ENCODE measurements around the gene CDC42BPA. TPM values are rescaled to one million over a fixed set of nuclear protein-coding genes. Genes with fewer than 3 reads are reported as not detected.

CDC42BPA gene
- polyA plus RNA-seq, 3 donors, result 0.20 to 0.45 (median 0.39) TPM

DNA sequence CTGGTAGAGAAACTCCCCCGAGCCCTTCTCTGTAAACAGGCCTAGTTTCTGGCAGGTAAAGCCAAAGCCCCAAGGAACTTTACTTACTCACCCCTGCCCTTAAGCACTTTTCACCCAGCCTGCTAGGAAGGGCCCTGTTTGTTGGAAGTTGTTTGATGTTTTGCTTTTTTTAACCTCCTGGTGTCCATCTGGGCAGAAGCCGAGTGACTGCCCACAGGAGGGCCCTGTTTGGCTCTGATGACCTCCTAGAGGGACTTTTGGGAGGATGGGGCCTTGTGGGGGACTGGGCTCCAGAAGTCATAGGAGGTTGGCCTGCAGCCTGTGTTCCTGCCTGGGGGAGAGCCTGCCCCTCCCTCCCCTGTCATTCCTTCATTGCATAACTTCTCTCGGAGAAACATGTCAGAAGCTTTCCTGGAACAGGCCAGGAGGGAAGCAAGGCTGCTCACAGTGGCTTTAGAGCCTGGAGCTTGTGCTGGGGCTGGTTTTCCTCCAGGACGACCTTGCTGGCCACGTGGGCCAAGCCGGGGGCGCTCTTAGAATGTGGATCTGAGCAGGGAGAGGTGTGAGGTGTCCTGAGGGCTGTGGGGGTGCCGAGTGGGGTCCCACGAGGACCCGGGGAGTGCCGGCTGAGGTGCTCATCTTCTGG, 344.3 kb downstream of the CDC42BPA start:
- H3K27ac Mint-ChIP-seq, result peak overlapping the region in 6 of 7 donors; percentile 14 to 70 (median 56)
- WGBS (ENCODE audit: insufficient coverage), result 77% methylated on average over 8 of the region's 11 CpGs
- H3K9me3 Mint-ChIP-seq, result peaks cover 2 to 9% (median 5%) of the 10 kb centered on the region in 7 donors
- H3K27me3 ChIP-seq (ENCODE audit: control insufficient read depth in 2 of 2, insufficient read depth in 2 of 2, low read length in 2 of 2), result no peaks in the 10 kb centered on the region
- H3K27ac ChIP-seq (ENCODE audit: low read depth in 1 of 2, low read length in 2 of 2), result peak overlapping the region in 1 of 2 donors; percentile 43
- intact Hi-C loops (cut with micrococcal nuclease), result no loop called here
- peaks cover 12% of the 10 kb centered on the region for H3K79me2 ChIP-seq (ENCODE audit: insufficient read depth, low read length)
- H3K27me3 Mint-ChIP-seq (ENCODE audit: low read depth in 3 of 3), result no peaks in the 10 kb centered on the region
- no peak overlapping the region for H3K4me2 ChIP-seq (replicated peaks; ENCODE audit: extremely low read depth, low read length, poor library complexity, severe bottlenecking)
- peak overlapping the region; percentile 1 for H3K9ac ChIP-seq (ENCODE audit: insufficient read depth, low read length, poor library complexity, severe bottlenecking)
- no peak overlapping the region for H3K4me3 Mint-ChIP-seq
- H3K4me1 ChIP-seq (ENCODE audit: control insufficient read depth in 1 of 2, insufficient read depth in 2 of 2, low read length in 2 of 2), result no peaks in the 10 kb centered on the region
- TF ChIP-seq, protein P1, sequence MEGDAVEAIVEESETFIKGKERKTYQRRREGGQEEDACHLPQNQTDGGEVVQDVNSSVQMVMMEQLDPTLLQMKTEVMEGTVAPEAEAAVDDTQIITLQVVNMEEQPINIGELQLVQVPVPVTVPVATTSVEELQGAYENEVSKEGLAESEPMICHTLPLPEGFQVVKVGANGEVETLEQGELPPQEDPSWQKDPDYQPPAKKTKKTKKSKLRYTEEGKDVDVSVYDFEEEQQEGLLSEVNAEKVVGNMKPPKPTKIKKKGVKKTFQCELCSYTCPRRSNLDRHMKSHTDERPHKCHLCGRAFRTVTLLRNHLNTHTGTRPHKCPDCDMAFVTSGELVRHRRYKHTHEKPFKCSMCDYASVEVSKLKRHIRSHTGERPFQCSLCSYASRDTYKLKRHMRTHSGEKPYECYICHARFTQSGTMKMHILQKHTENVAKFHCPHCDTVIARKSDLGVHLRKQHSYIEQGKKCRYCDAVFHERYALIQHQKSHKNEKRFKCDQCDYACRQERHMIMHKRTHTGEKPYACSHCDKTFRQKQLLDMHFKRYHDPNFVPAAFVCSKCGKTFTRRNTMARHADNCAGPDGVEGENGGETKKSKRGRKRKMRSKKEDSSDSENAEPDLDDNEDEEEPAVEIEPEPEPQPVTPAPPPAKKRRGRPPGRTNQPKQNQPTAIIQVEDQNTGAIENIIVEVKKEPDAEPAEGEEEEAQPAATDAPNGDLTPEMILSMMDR (IDR thresholded peaks at IDR 0.05), result no peak
- no peak overlapping the region for H2AFZ ChIP-seq (ENCODE audit: insufficient read depth, low read depth, low read length, poor library complexity, severe bottlenecking)
- H3K36me3 Mint-ChIP-seq, result peaks cover 38 to 57% of the 10 kb centered on the region in 2 donors
- DNase-seq, result no peak
- peaks cover 33 to 67% of the 10 kb centered on the region in 2 donors for H3K36me3 ChIP-seq (replicated peaks in 1 of 2; ENCODE audit: control insufficient read depth in 1 of 2, insufficient read depth in 2 of 2, low read length in 2 of 2)
- H3K4me1 Mint-ChIP-seq, result peaks cover 10% of the 10 kb centered on the region
- peaks cover 4% of the 10 kb centered on the region in 2 donors for H3K9me3 ChIP-seq (replicated peaks in 1 of 2; ENCODE audit: control insufficient read depth in 1 of 2, insufficient read depth in 1 of 2, low read length in 2 of 2)
- H4K20me1 ChIP-seq (ENCODE audit: insufficient read depth, low read length), result peaks cover 26% of the 10 kb centered on the region
- H3K4me3 ChIP-seq (replicated peaks in 1 of 3; ENCODE audit: low read depth in 2 of 3, low read length in 3 of 3), result no peak overlapping the region

DNA sequence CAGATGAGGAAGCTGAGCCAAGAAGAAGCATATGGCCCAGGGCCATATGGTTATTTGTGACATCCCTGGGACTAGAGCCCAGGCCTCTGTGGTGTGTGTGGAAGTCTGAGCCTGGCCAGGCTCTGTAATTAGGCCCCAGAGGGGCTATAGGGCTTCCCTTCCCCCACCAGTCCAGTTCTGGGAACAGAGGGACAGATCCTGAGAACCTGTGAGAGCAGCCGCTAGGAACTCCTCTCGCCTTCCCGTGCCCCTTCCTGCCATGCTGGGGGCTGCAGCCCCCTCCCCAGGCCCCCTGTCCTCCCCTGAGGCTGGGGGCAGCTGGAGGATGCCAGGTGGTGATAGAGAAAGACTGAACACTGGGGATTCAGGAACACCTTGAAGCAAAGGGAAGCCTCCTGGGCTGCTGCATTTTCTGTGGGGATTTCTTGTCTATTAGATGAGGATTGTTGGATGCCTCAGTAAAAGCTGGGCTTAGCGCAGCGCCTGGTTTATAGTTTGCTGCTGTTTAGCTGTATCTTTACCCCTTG, 344.9 kb downstream of the CDC42BPA start:
- Mint-ChIP-seq H3K9me3 (peaks cover 4 to 9% (median 6%) of the 10 kb centered on the region in 7 donors), H3K27me3 (ENCODE audit: low read depth in 3 of 3) (no peaks in the 10 kb centered on the region), H3K4me3 (no peak overlapping the region), H3K4me1 (peaks cover 10% of the 10 kb centered on the region), H3K36me3 (peaks cover 38 to 60% of the 10 kb centered on the region in 2 donors), H3K27ac (peak overlapping the region in 1 of 7 donors; percentile 58)
- Histone ChIP-seq H3K4me1 (ENCODE audit: control insufficient read depth in 1 of 2, insufficient read depth in 2 of 2, low read length in 2 of 2) (no peaks in the 10 kb centered on the region), H3K79me2 (ENCODE audit: insufficient read depth, low read length) (peaks cover 12% of the 10 kb centered on the region), H3K27ac (ENCODE audit: low read depth in 1 of 2, low read length in 2 of 2) (peak overlapping the region in 1 of 2 donors; percentile 43), H3K9me3 (replicated peaks in 1 of 2; ENCODE audit: control insufficient read depth in 1 of 2, insufficient read depth in 1 of 2, low read length in 2 of 2) (peaks cover 4% of the 10 kb centered on the region in 2 donors), H3K9ac (ENCODE audit: insufficient read depth, low read length, poor library complexity, severe bottlenecking) (peak overlapping the region; percentile 1), H3K4me3 (replicated peaks in 1 of 3; ENCODE audit: low read depth in 2 of 3, low read length in 3 of 3) (no peak overlapping the region), H3K4me2 (replicated peaks; ENCODE audit: extremely low read depth, low read length, poor library complexity, severe bottlenecking) (no peak overlapping the region), H3K36me3 (replicated peaks in 1 of 2; ENCODE audit: control insufficient read depth in 1 of 2, insufficient read depth in 2 of 2, low read length in 2 of 2) (peaks cover 29 to 67% of the 10 kb centered on the region in 2 donors), H4K20me1 (ENCODE audit: insufficient read depth, low read length) (peaks cover 26% of the 10 kb centered on the region), H3K27me3 (ENCODE audit: control insufficient read depth in 2 of 2, insufficient read depth in 2 of 2, low read length in 2 of 2) (no peaks in the 10 kb centered on the region), H2AFZ (ENCODE audit: insufficient read depth, low read depth, low read length, poor library complexity, severe bottlenecking) (no peak overlapping the region)
- no peak for DNase-seq
- intact Hi-C loops (cut with micrococcal nuclease), result no loop called here
- TF ChIP-seq, protein P1 (IDR thresholded peaks at IDR 0.05), result no peak
- 100% methylated on average over 1 of the region's 5 CpGs for WGBS (ENCODE audit: insufficient coverage)
